Epithelial cell of proximal tubule (primary cell): Measurements from ENCODE around the gene TESMIN. TPM values are rescaled to one million over a fixed set of nuclear protein-coding genes. Genes with fewer than 3 reads are reported as not detected.

Experiments
- DNase-seq: peaks from one replicate; pipeline ENCODE4 v3.0.0-alpha.2; 2011; ENCODE audit warnings: low read depth
- H3K4me3 ChIP-seq: 2 replicates; pipeline ENCODE4 v1.5.1; 2011; ENCODE audit warnings: low read depth, mild to moderate bottlenecking, low read length
- total RNA-seq: library from RNA; depleted of rRNA; stranded (reverse); fragments of >200 nt; gene quantifications from 2 replicates; pipeline ENCODE4 v1.2.3, GENCODE V29; 2015
- TF ChIP-seq, protein P1 (sequence below): conservative IDR thresholded peaks from 2 replicates; pipeline ENCODE4 v1.5.1; 2012; ENCODE audit warnings: low read depth, mild to moderate bottlenecking, low read length

Gene TESMIN
- total RNA-seq, 1 donor from 2014 or later: 8.2 TPM

DNA sequence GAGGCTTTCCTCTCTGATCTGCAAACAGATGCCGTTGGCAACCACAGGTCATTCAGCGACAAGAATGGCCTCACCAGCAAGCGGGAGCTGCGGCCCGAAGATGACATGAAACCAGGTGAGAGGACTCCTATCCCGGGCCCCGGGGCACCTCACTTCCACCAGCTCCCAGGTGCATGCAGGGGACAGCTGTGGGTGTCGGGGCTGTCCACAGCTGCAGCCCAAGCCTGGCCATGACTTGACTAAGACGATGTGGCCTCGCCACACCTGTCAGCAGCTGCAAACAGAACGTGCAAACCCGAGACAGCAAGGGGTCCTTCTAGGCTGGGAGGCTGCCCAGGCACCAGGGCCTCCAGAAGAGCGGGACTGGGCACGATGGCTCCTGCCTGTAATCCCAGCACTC is 63.3 kb downstream of the TESMIN start:
- DNase-seq: no peak
- no peak overlapping the region for H3K4me3 ChIP-seq
- TF ChIP-seq, protein P1, sequence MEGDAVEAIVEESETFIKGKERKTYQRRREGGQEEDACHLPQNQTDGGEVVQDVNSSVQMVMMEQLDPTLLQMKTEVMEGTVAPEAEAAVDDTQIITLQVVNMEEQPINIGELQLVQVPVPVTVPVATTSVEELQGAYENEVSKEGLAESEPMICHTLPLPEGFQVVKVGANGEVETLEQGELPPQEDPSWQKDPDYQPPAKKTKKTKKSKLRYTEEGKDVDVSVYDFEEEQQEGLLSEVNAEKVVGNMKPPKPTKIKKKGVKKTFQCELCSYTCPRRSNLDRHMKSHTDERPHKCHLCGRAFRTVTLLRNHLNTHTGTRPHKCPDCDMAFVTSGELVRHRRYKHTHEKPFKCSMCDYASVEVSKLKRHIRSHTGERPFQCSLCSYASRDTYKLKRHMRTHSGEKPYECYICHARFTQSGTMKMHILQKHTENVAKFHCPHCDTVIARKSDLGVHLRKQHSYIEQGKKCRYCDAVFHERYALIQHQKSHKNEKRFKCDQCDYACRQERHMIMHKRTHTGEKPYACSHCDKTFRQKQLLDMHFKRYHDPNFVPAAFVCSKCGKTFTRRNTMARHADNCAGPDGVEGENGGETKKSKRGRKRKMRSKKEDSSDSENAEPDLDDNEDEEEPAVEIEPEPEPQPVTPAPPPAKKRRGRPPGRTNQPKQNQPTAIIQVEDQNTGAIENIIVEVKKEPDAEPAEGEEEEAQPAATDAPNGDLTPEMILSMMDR: no peak

DNA sequence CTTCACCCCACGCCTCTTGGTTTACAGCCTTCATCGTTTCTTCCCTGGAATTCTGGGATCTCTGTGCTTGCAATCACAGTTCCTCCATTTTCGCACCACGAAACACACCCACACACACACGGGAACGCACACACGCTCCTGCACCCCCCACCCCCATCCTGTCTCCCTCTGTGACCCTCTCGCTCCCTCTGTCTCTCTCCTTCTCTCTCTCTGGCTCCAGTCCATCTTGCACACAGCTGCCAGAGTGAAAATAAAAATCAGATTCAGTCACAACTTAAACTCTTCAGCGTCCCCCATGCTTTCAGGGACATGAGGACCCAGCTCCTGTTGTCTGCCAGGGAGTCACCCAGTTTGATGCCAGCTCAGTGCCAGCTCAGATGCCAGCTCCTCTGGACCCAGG is 64.0 kb downstream of the TESMIN start:
- no peak for DNase-seq
- no peak overlapping the region for H3K4me3 ChIP-seq
- TF ChIP-seq, protein P1: no peak

DNA sequence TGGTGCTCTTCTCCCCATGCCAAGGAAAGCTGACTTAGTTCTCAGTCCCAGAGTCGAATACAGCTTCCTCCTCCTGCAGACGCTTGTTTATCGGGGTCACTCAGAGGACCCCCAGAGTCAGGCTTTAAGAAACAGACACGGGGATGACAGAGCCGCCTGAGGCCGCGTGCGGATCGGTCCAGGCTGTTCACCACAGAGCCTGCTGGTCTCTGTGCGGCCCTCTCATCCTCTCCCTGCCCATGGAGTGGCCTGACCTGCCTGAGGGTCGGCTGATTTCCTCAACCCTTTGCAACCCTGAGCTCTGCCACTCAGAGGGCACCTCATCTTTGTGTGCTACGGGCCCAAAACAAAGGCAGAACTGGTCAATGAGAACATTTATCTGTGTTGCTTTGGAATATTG is 64.8 kb downstream of the TESMIN start:
- no peak overlapping the region for H3K4me3 ChIP-seq
- TF ChIP-seq, protein P1: no peak
- DNase-seq: no peak

DNA sequence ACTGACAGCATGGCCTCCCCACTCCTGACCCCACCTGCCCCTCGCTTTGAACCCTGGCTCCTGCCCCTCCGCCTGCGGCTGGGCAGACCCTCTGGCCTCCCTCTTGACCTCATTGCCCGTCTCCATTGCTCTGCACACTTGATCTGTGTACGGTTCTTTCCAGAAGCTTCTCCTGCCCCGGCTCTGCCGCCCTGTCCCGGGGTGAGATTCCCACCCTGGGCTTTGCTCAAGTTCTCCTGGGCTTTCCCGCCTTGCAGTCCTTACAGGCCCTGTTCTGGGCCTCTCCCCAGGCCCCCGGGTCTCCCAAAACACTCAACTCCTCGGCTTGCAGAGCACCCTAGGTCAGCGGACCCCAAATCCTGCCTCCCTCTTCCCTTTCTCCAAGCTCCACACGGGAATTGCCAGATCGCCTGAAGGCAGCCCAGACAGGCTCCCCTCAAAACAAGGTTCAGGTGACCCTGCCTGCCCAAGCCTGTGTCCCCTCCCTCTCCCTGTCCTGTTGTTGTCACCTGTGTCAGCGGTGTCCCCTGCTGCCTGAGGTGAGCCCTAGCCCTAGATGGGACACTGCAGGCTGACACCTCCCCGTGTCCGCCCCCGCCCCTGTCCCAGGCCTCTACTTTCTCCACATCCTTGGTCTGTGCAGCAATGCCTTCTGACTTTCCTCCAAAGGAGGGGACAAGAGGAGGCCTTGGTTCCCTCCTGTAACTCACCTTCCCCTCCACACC is 65.5 kb downstream of the TESMIN start:
- no peak for DNase-seq
- TF ChIP-seq, protein P1: no peak
- no peak overlapping the region for H3K4me3 ChIP-seq

DNA sequence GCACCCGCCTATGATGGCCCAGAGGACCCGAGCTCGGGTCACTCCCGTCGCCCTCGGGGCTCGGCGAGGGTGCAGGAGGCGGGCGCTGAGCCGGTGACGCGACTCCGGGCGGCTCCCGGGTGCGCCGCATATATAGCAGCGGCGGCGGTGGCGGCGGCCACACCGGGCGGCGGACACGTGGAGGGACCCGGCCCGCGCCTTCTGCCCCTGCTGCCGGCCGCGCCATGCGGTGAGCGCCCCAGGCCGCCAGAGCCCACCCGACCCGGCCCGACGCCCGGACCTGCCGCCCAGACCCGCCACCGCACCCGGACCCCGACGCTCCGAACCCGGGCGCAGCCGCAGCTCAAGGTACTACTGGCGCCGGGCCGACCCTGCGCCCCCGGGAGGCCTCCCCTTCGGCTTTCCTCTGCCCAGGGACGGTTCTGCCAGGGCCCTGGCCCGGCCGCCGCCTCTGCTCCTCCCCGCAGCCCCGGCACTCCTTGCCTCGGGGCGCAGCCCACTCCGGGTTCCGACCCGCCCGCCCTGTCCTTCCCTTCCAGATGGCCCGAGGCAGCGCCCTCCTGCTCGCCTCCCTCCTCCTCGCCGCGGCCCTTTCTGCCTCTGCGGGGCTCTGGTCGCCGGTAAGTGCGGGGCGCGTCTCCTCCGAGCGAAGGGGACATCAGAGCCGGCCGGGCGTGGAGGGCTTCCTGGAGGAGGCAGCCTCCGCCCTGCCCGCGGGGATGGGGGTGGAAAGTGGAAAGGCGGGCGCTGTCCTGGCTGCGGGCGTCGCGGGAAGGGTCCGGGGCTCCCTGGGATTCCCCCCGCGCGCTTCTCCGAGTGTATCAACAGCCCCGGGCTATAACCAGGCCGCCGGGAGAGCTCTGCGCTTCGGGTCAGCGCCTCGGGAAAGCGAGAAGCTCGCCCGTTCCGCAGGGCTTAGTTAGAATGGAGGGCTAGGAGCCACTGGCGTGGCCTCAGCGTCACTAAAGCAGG is 66.6 kb downstream of the TESMIN start, which contains the start of gene GAL:
Gene GAL, plus strand, starts transcription at position 160 of the 972 bp plus-strand sequence. Its CDS starts 380 bp downstream, at position 540.
- TF ChIP-seq, protein P1: no peak
- no peak for DNase-seq
- peak within 1 kb of the TSS; percentile 48 for H3K4me3 ChIP-seq

DNA sequence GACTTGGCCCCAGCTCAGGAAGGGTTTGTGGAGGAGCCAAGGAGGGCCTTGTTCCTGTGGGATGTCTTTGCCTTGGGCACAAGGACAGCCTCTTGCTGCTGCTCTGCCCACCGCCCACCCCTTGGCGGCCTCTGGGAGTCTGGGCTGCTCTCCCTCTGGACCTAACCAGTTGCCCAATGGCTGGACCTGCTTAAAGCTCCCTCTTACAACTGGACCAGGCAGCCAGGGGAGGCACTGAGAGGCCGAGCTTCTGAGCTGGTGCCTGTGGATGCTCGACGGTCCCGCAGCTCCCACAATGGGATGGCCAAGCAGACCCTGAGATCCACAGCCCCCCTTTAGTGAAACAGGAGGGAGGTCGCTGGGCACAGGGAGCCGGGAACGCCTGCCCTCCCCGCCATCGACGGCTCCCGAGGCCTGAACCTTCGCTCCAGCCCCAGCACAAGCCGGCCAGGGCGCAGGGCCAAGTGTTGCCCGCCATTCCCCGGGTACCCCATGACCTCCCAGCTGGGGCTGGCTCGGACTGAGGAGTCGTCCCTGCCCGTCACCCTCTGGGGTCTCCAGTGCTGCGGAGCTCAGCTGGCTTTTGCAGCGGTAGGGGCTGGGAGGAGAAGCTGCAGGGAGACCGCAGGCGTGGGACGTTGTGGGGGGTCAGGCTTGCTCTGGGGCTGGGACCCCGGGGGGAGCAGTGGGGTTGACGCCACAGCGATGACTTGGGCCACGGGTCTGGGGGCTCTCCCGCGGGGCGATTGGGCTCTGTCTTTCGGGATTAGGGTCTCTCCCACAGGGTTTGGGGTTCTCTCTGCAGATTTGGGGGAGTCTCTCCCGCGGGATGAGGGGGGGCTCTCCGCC is 67.6 kb downstream of the TESMIN start:
- no peak overlapping the region for H3K4me3 ChIP-seq
- TF ChIP-seq, protein P1: no peak
- DNase-seq: no peak
